SK-N-MC (cell line): Measurements from ENCODE around the gene ACVRL1.

ENCODE experiments used
- DNase-seq: peaks from one replicate; pipeline ENCODE4 v3.0.0-alpha.2; 2011; ENCODE audit warnings: low read depth, low spot score
- H3K27ac ChIP-seq: fragments of 200-600 bp; sonication (generic); 2 replicates; pipeline ENCODE4 v1.5.1; 2016; ENCODE audit warnings: mixed run types
- H3K36me3 ChIP-seq: fragments of 200-600 bp; sonication (generic); 2 replicates; pipeline ENCODE4 v1.6.1; 2017; ENCODE audit warnings: antibody characterized with exemption, low read length, mixed read lengths; ENCODE audit not compliant: insufficient read depth
- H3K4me3 ChIP-seq: fragments of 200-600 bp; sonication (generic); 2 replicates; pipeline ENCODE4 v1.5.1; 2016
- H3K9ac ChIP-seq: fragments of 200-600 bp; sonication (generic); 2 replicates; pipeline ENCODE4 v1.8.0; 2017; ENCODE audit warnings: mixed run types, mixed read lengths; ENCODE audit not compliant: insufficient read length
- H3K9me3 ChIP-seq: fragments of 200-600 bp; sonication (generic); 2 replicates; pipeline ENCODE4 v1.6.1; 2017; ENCODE audit warnings: low read depth, mild to moderate bottlenecking, antibody characterized with exemption, low read length, moderate library complexity, mixed read lengths
- EZH2 ChIP-seq: fragments of 200-600 bp; sonication (generic); IDR thresholded peaks from one replicate; pipeline ENCODE4 v1.6.1; 2017; ENCODE audit warnings: antibody characterized with exemption
- FOXP2 ChIP-seq: optimal IDR thresholded peaks from 2 replicates; pipeline ENCODE3; 2011; ENCODE audit warnings: mild to moderate bottlenecking, moderate library complexity; ENCODE audit not compliant: insufficient read depth; ENCODE audit errors: extremely low read length, control extremely low read depth
- POLR2AphosphoS5 ChIP-seq: IDR thresholded peaks from 2 replicates; pipeline ENCODE4 v1.6.1; 2012; ENCODE audit warnings: mild to moderate bottlenecking, low read depth, low read length, borderline replicate concordance

Gene ACVRL1

GRCh38 chr12:51907083-51907855 is at the start of gene ACVRL1:
ACVRL1 (plus strand) TSS chr12:51907504; CDS start chr12:51912475, 4,971 bp downstream.
- TF ChIP-seq FOXP2 (no peak), POLR2AphosphoS5 (no peak), EZH2 (no peak)
- H3K9ac ChIP-seq: no peak within 1 kb of the TSS
- H3K36me3 ChIP-seq: no peaks in the 10 kb centered on the region
- H3K4me3 ChIP-seq: no peak within 1 kb of the TSS
- no peak within 1 kb of the TSS for H3K27ac ChIP-seq
- no peak for DNase-seq
- H3K9me3 ChIP-seq: no peaks in the 10 kb centered on the region

GRCh38 chr12:51860986-51861385 is 46.3 kb upstream of the ACVRL1 start:
- Histone ChIP-seq H3K36me3 (no peaks in the 10 kb centered on the region), H3K27ac (no peak overlapping the region), H3K4me3 (no peak overlapping the region), H3K9me3 (no peaks in the 10 kb centered on the region), H3K9ac (no peak overlapping the region)
- TF ChIP-seq FOXP2 (no peak), EZH2 (no peak), POLR2AphosphoS5 (no peak)
- no peak for DNase-seq

- no peaks in the 10 kb centered on the region for H3K9me3 ChIP-seq
- no peak overlapping the region for H3K9ac ChIP-seq
- no peak overlapping the region for H3K4me3 ChIP-seq
- TF ChIP-seq EZH2 (no peak), FOXP2 (no peak), POLR2AphosphoS5 (no peak)
- no peak for DNase-seq
- 0 out of 2 replicates have a peak overlapping the region, but pooled peaks have one; percentile 7 for H3K27ac ChIP-seq
- H3K36me3 ChIP-seq: no peaks in the 10 kb centered on the region
These were observed 44.4 kb upstream of the ACVRL1 start for GRCh38 chr12:51862947-51863346.

GRCh38 chr12:51863363-51863932 is 43.9 kb upstream of the ACVRL1 start:
- Histone ChIP-seq H3K27ac (no peak overlapping the region), H3K9ac (no peak overlapping the region)
- no peak for DNase-seq

GRCh38 chr12:51863933-51864832 is 43.1 kb upstream of the ACVRL1 start:
- TF ChIP-seq POLR2AphosphoS5 (no peak; the same call in 1 of the 2 replicates), EZH2 (no peak), FOXP2 (no peak)
- H3K27ac ChIP-seq: no peak overlapping the region
- no peaks in the 10 kb centered on the region for H3K9me3 ChIP-seq

More at GRCh38 chr12:51863363-51863932, 43.9 kb upstream of the ACVRL1 start:
- H3K36me3 ChIP-seq: no peaks in the 10 kb centered on the region
- TF ChIP-seq FOXP2 (no peak), POLR2AphosphoS5 (no peak), EZH2 (no peak)
- no peaks in the 10 kb centered on the region for H3K9me3 ChIP-seq
- no peak overlapping the region for H3K4me3 ChIP-seq

GRCh38 chr12:51864833-51865670 is 42.3 kb upstream of the ACVRL1 start:
- no peaks in the 10 kb centered on the region for H3K36me3 ChIP-seq
- no peak overlapping the region for H3K27ac ChIP-seq
- H3K9me3 ChIP-seq: no peaks in the 10 kb centered on the region
- no peak for DNase-seq
- H3K4me3 ChIP-seq: peak overlapping the region; percentile 47
- no peak for TF ChIP-seq POLR2AphosphoS5
- no peak for TF ChIP-seq FOXP2
- TF ChIP-seq EZH2: no peak
- no peak overlapping the region for H3K9ac ChIP-seq

More at GRCh38 chr12:51863933-51864832, 43.1 kb upstream of the ACVRL1 start:
- no peak for DNase-seq
- peak overlapping the region; percentile 47 for H3K4me3 ChIP-seq
- H3K36me3 ChIP-seq: no peaks in the 10 kb centered on the region
- no peak overlapping the region for H3K9ac ChIP-seq

- Histone ChIP-seq H3K9me3 (no peaks in the 10 kb centered on the region), H3K27ac (no peak overlapping the region), H3K4me3 (no peak overlapping the region), H3K36me3 (no peaks in the 10 kb centered on the region), H3K9ac (no peak overlapping the region)
- DNase-seq: no peak
- TF ChIP-seq EZH2 (no peak), FOXP2 (no peak), POLR2AphosphoS5 (no peak)
These were observed 41.5 kb upstream of the ACVRL1 start for GRCh38 chr12:51865757-51866270.

GRCh38 chr12:51866324-51866723 is 41.0 kb upstream of the ACVRL1 start:
- H3K36me3 ChIP-seq: no peaks in the 10 kb centered on the region
- no peaks in the 10 kb centered on the region for H3K9me3 ChIP-seq
- no peak overlapping the region; the same call in 1 of the 2 replicates for H3K27ac ChIP-seq
- DNase-seq: no peak
- TF ChIP-seq FOXP2: no peak
- TF ChIP-seq POLR2AphosphoS5: no peak
- no peak for TF ChIP-seq EZH2
- no peak overlapping the region for H3K9ac ChIP-seq
- H3K4me3 ChIP-seq: no peak overlapping the region
